Measurements from ENCODE around the gene ABHD17A. TPM values are rescaled to one million over a fixed set of nuclear protein-coding genes. Genes with fewer than 3 reads are reported as not detected.

The ABHD17A gene
- total RNA-seq, 4 donors from 2014 or later, result 33.8 to 142 (median 63.7) TPM

DNA sequence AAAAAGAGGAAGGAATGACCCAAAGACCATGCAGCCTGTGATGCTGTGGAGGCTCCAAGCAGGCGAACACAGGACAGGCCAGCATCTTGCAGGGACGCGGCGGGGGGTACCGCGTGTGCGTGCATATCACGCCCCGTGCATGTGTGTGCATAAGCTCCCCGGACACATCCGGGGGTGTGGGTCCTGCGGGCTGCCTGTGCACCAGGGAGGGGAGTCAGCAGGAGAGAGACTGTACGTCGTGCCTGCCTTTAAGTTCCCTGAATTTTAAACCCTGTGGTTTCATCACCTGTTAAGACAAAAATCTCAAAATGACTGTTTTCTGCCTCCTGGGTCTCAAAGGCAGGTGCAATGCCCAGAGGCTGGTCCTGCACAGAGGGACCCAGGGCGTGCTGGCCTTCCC lies 36.5 kb upstream of the ABHD17A start:
- Histone ChIP-seq H3K27ac (no peak overlapping the region), H3K36me3 (no peaks in the 10 kb centered on the region)

DNA sequence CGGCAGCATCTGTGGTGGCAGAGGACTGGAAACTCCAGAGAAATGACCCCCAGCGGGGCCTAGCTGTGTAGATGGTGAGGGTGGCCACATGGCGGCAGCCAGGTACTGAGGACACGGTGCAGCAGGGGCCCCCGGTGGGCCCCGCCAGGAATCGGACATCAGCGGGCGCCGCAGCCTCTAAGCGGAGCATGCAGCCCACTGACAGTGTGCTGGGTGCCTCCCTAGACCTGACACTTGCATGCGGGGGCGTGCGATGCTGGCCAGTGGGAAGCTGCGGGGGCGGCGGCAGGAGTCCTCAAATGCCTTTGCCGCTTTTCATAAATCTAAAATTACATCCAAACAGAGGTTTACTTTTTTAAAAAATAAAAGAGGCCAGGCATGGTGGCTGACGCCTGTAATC lies 36.0 kb upstream of the ABHD17A start:
- Histone ChIP-seq H3K9me3 (no peaks in the 10 kb centered on the region), H3K4me3 (no peak overlapping the region), H3K27me3 (no peaks in the 10 kb centered on the region), H3K4me1 (no peaks in the 10 kb centered on the region), H3K36me3 (no peaks in the 10 kb centered on the region), H3K27ac (no peak overlapping the region)
- peak; percentile 67 to 68 for DNase-seq
- intact Hi-C loops (cut with DNase I; ENCODE audit: low total_unique reads), result no loop called here
- no peak for TF ChIP-seq POLR2A (IDR thresholded peaks at IDR 0.05)
- TF ChIP-seq, protein P1, sequence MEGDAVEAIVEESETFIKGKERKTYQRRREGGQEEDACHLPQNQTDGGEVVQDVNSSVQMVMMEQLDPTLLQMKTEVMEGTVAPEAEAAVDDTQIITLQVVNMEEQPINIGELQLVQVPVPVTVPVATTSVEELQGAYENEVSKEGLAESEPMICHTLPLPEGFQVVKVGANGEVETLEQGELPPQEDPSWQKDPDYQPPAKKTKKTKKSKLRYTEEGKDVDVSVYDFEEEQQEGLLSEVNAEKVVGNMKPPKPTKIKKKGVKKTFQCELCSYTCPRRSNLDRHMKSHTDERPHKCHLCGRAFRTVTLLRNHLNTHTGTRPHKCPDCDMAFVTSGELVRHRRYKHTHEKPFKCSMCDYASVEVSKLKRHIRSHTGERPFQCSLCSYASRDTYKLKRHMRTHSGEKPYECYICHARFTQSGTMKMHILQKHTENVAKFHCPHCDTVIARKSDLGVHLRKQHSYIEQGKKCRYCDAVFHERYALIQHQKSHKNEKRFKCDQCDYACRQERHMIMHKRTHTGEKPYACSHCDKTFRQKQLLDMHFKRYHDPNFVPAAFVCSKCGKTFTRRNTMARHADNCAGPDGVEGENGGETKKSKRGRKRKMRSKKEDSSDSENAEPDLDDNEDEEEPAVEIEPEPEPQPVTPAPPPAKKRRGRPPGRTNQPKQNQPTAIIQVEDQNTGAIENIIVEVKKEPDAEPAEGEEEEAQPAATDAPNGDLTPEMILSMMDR (IDR thresholded peaks at IDR 0.05), result peak in 1 of 4 experiments; percentile 2

More for the DNA sequence above, 36.5 kb upstream of the ABHD17A start:
- Histone ChIP-seq H3K27me3 (no peaks in the 10 kb centered on the region), H3K9me3 (no peaks in the 10 kb centered on the region), H3K4me3 (no peak overlapping the region), H3K4me1 (no peaks in the 10 kb centered on the region)
- intact Hi-C loops (cut with DNase I; ENCODE audit: low total_unique reads), result no loop called here
- DNase-seq, result no peak
- TF ChIP-seq POLR2A (IDR thresholded peaks at IDR 0.05), result no peak
- TF ChIP-seq, protein P1 (IDR thresholded peaks at IDR 0.05), result no peak

DNA sequence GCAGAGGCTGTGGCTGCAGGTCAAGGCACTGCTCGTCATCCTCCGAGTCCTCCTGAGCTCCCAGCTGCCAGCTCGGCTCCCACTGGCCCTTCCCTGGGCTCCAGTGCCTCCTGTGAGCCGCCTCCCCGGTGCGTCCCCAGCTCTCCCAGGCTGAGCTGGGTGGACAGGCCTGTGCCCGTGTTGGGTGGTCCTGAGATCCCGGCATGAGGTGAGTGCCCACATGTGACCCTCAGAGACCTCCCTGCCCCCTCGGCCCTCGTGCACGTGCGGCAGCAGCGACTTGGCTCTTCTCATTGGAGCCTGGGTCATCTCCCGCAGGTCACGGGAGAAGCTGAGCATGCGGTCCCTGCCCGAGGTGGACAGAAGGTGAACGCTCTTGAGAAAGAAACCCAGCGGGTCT lies 35.3 kb upstream of the ABHD17A start:
- no peaks in the 10 kb centered on the region for H3K36me3 ChIP-seq

DNA sequence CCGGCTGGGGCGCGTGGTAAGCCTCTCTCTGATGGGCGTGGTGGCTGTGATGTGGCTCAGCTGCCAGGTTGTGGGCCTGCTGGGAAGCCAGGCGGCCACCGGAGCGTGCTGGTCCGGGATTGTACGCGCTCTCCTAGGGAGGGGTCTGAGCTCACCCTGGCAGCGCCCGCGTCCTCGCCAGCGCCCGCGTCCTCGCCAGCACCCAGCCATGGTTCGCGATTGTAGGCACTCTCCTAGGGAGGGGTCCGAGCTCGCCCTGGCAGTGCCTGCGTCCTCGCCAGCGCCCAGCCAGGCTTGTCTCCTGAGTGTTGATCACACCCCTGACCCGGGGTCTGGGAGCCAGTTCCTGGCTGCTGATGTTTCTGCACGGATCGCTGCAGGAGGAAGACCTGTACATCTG lies 33.7 kb upstream of the ABHD17A start:
- Histone ChIP-seq H3K9me3 (no peaks in the 10 kb centered on the region), H3K27me3 (no peaks in the 10 kb centered on the region), H3K4me1 (no peaks in the 10 kb centered on the region), H3K4me3 (no peak overlapping the region), H3K36me3 (no peaks in the 10 kb centered on the region), H3K27ac (no peak overlapping the region)
- no peak for DNase-seq
- intact Hi-C loops (cut with DNase I; ENCODE audit: low total_unique reads), result no loop called here
- TF ChIP-seq, protein P1 (IDR thresholded peaks at IDR 0.05), result no peak
- no peak for TF ChIP-seq POLR2A (IDR thresholded peaks at IDR 0.05)

More for the DNA sequence above, 35.3 kb upstream of the ABHD17A start:
- H3K27ac ChIP-seq, result no peak overlapping the region
- no peaks in the 10 kb centered on the region for H3K27me3 ChIP-seq
- TF ChIP-seq, protein P1 (IDR thresholded peaks at IDR 0.05), result no peak
- TF ChIP-seq POLR2A (IDR thresholded peaks at IDR 0.05), result no peak
- DNase-seq, result no peak
- H3K9me3 ChIP-seq, result no peaks in the 10 kb centered on the region
- H3K4me1 ChIP-seq, result no peaks in the 10 kb centered on the region
- H3K4me3 ChIP-seq, result no peak overlapping the region
- intact Hi-C loops (cut with DNase I; ENCODE audit: low total_unique reads), result no loop called here

DNA sequence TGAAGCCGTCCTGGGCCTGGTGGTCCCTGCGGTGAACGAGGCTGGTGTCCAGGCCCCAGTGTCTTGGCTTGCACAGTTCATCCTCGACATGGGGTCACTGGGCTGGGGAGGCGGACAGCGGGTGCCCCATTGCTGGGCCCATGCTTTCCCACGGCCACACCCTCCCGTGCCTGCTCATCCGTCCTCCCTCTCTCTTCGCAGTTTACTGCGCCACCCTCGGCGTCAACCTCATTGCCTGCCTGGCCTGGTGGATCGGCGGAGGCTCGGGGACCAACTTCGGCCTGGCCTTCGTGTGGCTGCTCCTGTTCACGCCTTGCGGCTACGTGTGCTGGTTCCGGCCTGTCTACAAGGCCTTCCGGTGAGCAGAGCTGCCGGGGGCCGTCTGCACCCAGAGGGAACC lies 32.6 kb upstream of the ABHD17A start:
- TF ChIP-seq, protein P1 (IDR thresholded peaks at IDR 0.05), result no peak
- TF ChIP-seq POLR2A (IDR thresholded peaks at IDR 0.05), result no peak
- intact Hi-C loops (cut with DNase I; ENCODE audit: low total_unique reads), result no loop called here

More for the DNA sequence above, 32.6 kb upstream of the ABHD17A start:
- Histone ChIP-seq H3K4me3 (no peak overlapping the region), H3K27me3 (no peaks in the 10 kb centered on the region), H3K4me1 (no peaks in the 10 kb centered on the region), H3K9me3 (no peaks in the 10 kb centered on the region), H3K36me3 (no peaks in the 10 kb centered on the region), H3K27ac (no peak overlapping the region)
- DNase-seq, result no peak

Data from uterus (tissue), 4 donors.